PFSK-1 (cell line): ENCODE results near the gene SPAG8.

Experiments used
- FOXP2 ChIP-seq: optimal IDR thresholded peaks from 2 replicates; pipeline ENCODE3; 2011; ENCODE audit warnings: borderline replicate concordance, control low read depth, inconsistent platforms; ENCODE audit not compliant: insufficient read depth; ENCODE audit errors: extremely low read length, extremely low read depth
- POLR2AphosphoS5 ChIP-seq: IDR thresholded peaks from 2 replicates; pipeline ENCODE4 v1.6.1; 2012; ENCODE audit warnings: low read depth, mild to moderate bottlenecking, control low read depth, low read length, moderate library complexity
- SIN3A ChIP-seq: IDR thresholded peaks from 2 replicates; pipeline ENCODE4 v1.6.1; 2012; ENCODE audit warnings: mild to moderate bottlenecking, low read length, moderate library complexity, borderline replicate concordance; ENCODE audit not compliant: insufficient read depth
- TAF1 ChIP-seq: IDR thresholded peaks from 2 replicates; pipeline ENCODE4 v1.6.1; 2012; ENCODE audit warnings: low read length, control low read depth, borderline replicate concordance; ENCODE audit not compliant: insufficient read depth
- TF ChIP-seq, protein P1 (sequence below), 2 experiments: IDR thresholded peaks; 2 replicates each; pipeline versions ENCODE4 v1.6.1 to v1.8.0; 2011 to 2012; ENCODE audit warnings: low read depth in 2 of 2, low read length in 2 of 2, control low read depth in 1 of 2, inconsistent platforms in 1 of 2, mild to moderate bottlenecking in 1 of 2, moderate library complexity in 1 of 2; ENCODE audit not compliant: insufficient read depth in 1 of 2

Gene SPAG8

DNA sequence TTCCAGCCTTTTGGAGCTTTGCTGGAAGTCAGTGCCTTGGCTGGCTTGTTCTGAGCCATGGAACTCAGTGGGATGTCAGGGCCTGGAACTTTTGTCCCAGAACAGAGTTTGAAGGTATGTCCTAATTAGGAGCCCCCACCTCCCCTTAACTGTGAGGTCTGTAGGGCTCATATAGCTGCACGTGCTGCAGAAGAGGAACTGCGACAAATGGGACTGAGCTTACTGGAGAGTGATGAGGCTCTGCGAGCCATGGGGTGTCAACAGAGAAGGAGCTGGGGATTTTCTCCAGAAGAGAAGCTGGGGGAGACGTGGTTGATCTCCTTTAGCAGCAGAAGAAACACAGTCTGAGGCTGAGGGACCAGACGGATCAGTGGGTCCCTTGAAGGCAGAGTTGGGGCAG, 27.9 kb upstream of the SPAG8 start:
- TF ChIP-seq POLR2AphosphoS5 (no peak), SIN3A (no peak), FOXP2 (no peak), TAF1 (no peak)
- TF ChIP-seq, protein P1, sequence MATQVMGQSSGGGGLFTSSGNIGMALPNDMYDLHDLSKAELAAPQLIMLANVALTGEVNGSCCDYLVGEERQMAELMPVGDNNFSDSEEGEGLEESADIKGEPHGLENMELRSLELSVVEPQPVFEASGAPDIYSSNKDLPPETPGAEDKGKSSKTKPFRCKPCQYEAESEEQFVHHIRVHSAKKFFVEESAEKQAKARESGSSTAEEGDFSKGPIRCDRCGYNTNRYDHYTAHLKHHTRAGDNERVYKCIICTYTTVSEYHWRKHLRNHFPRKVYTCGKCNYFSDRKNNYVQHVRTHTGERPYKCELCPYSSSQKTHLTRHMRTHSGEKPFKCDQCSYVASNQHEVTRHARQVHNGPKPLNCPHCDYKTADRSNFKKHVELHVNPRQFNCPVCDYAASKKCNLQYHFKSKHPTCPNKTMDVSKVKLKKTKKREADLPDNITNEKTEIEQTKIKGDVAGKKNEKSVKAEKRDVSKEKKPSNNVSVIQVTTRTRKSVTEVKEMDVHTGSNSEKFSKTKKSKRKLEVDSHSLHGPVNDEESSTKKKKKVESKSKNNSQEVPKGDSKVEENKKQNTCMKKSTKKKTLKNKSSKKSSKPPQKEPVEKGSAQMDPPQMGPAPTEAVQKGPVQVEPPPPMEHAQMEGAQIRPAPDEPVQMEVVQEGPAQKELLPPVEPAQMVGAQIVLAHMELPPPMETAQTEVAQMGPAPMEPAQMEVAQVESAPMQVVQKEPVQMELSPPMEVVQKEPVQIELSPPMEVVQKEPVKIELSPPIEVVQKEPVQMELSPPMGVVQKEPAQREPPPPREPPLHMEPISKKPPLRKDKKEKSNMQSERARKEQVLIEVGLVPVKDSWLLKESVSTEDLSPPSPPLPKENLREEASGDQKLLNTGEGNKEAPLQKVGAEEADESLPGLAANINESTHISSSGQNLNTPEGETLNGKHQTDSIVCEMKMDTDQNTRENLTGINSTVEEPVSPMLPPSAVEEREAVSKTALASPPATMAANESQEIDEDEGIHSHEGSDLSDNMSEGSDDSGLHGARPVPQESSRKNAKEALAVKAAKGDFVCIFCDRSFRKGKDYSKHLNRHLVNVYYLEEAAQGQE (IDR thresholded peaks at IDR 0.05; ENCODE audit: insufficient read depth in 1 of 2, low read depth in 2 of 2, low read length in 2 of 2): no peak

DNA sequence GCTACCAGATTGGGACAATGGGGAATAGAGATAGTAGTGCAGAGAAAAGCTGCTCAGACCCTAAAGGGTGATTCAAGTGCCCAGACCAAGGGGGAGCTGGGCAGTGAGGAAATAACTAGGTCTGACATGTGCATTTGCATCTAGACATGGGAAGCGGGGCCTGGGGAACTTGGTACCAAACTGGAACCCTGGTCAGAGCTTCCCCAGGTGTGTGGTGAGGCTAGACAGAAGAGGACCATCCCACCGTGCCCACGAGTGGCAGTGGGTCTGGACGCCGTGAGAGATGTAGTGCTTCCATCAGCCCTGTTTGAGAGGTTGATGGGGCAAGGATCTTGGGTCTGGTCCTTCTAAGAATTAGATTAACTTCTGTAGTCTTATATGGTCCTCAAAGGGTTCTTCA, 24.5 kb upstream of the SPAG8 start:
- TF ChIP-seq SIN3A: no peak
- TF ChIP-seq, protein P1 (IDR thresholded peaks at IDR 0.05; ENCODE audit: insufficient read depth in 1 of 2, low read depth in 2 of 2, low read length in 2 of 2): no peak
- no peak for TF ChIP-seq FOXP2
- no peak for TF ChIP-seq TAF1
- TF ChIP-seq POLR2AphosphoS5: no peak

DNA sequence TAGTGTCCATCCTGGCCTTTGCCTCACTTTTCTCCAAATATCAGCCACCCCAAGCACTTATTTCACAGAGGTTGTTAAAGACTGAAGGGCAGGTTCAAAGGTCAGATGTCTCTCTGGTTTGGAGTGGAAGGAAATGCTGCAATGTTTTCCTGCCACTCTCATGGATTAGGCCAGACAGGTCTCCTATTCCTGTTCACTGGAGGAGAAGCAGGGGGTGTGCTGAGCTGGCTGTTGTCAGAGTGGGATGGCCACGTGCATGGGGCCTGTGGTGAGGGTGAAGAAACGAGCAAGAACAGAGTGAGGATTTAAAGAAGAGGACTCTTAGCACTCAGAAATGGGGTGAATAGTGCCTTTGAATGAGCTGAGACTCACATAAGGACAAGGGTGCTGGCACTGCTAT, 23.7 kb upstream of the SPAG8 start:
- no peak for TF ChIP-seq FOXP2
- no peak for TF ChIP-seq SIN3A
- TF ChIP-seq, protein P1 (IDR thresholded peaks at IDR 0.05; ENCODE audit: insufficient read depth in 1 of 2, low read depth in 2 of 2, low read length in 2 of 2): no peak
- TF ChIP-seq POLR2AphosphoS5: no peak
- no peak for TF ChIP-seq TAF1

DNA sequence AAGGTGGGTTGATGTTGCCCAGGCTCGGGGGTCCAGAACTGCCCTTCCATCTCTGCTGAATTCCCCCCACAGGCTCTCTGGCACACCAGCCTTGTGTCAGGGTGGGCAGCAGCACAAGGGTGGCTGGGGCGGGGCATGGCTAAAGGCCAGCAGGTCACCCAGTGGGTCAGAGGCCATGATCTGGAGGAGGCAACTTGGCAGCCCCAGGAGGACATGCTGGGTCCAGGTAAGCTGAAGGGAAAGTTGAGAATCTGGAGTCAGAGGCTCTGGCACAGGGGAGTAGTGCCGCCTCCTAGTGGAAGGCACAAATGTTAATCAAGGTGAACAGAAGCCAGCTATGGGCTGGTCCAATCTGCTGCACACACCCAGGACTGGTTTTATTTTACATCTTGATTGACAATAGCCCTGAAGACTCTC, 23.2 kb upstream of the SPAG8 start:
- TF ChIP-seq FOXP2: no peak
- TF ChIP-seq POLR2AphosphoS5: no peak
- no peak for TF ChIP-seq TAF1
- TF ChIP-seq, protein P1 (IDR thresholded peaks at IDR 0.05; ENCODE audit: insufficient read depth in 1 of 2, low read depth in 2 of 2, low read length in 2 of 2): no peak
- TF ChIP-seq SIN3A: no peak
